ENCODE measurements around the gene LYST.

- TF ChIP-seq, protein P1, sequence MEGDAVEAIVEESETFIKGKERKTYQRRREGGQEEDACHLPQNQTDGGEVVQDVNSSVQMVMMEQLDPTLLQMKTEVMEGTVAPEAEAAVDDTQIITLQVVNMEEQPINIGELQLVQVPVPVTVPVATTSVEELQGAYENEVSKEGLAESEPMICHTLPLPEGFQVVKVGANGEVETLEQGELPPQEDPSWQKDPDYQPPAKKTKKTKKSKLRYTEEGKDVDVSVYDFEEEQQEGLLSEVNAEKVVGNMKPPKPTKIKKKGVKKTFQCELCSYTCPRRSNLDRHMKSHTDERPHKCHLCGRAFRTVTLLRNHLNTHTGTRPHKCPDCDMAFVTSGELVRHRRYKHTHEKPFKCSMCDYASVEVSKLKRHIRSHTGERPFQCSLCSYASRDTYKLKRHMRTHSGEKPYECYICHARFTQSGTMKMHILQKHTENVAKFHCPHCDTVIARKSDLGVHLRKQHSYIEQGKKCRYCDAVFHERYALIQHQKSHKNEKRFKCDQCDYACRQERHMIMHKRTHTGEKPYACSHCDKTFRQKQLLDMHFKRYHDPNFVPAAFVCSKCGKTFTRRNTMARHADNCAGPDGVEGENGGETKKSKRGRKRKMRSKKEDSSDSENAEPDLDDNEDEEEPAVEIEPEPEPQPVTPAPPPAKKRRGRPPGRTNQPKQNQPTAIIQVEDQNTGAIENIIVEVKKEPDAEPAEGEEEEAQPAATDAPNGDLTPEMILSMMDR (IDR thresholded peaks at IDR 0.05): peak in 3 of 4 experiments; percentile 29 to 49 (median 38)
- no peak for TF ChIP-seq POLR2A (IDR thresholded peaks at IDR 0.05)
These were observed 83.4 kb downstream of the LYST start for GRCh38 chr1:235783148-235783776.

Data from prostate gland (tissue), 2 donors.